Lower leg skin (tissue), 4 donors: ENCODE data around the gene NCMAP. TPM values are rescaled to one million over a fixed set of nuclear protein-coding genes. Genes with fewer than 3 reads are reported as not detected.

Experiments used
- DNase-seq, 2 donors: peaks; one replicate each; pipeline ENCODE4 v3.0.0-alpha.2; 2019; ENCODE audit warnings: low spot score in 2 of 2
- H3K4me3 ChIP-seq: fragments of 200-600 bp; sonication (generic); 2 replicates; pipeline ENCODE4 v1.5.1; 2017; ENCODE audit warnings: mild to moderate bottlenecking, low read depth; ENCODE audit not compliant: poor library complexity, severe bottlenecking
- POLR2A ChIP-seq, 2 donors: fragments of 450-650 bp; IDR thresholded peaks; one replicate each; pipeline ENCODE4 v1.6.1; 2016 to 2017; ENCODE audit warnings: antibody characterized with exemption in 2 of 2, mild to moderate bottlenecking in 1 of 2, moderate library complexity in 1 of 2
- WGBS, 2 donors: methylation state at CpG; one replicate each; pipeline ENCODE4 v1.1.5; 2018; 5-methylcytosine and 5-hydroxymethylcytosine counted together
- intact Hi-C: fragments of 100-400 bp; cut with DNase I; formaldehyde crosslinking; loops from one replicate; pipeline ENCODE4 v1.15.0; 2023; ENCODE audit warnings: low total_unique reads
- total RNA-seq, 4 donors: library from RNA; depleted of rRNA; stranded (reverse); fragments of >200 nt; gene quantifications; one replicate each; pipeline ENCODE4 v1.1.0, GENCODE V29; 2016
- TF ChIP-seq, protein P1 (sequence below), 3 donors: fragments of 450-650 bp; IDR thresholded peaks; one replicate each; pipeline ENCODE4 v1.5.1; 2016; ENCODE audit warnings: antibody characterized with exemption in 3 of 3, mild to moderate bottlenecking in 3 of 3, moderate library complexity in 2 of 3

NCMAP gene
- total RNA-seq, 4 donors from 2014 or later: 0.21 to 1.3 (median 0.60) TPM

DNA sequence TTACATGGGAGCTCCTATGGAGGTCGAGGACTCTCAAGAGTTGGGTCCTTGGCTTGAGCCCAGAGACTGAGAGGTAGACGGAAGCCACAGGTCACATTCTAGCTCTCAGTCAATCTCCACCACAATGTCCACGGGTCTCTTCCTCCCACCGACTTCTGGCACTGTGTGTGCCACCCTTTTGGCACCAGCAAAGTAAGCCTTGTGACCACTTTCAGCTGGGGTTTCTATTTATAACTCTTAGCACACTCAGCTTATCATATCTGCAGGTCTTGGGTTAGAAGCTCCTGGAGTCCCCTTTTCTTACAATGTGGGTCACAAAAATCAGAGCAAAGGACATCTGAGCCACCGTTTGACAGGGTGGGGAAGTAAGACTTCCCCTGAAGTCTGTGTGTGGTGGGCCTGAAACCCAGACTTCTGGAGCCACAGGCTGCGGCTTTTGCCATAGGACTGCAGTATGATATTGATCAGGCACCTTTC, 28.3 kb downstream of the NCMAP start:
- no peak for DNase-seq
- intact Hi-C loops: no loop called here
- H3K4me3 ChIP-seq: no peak overlapping the region
- TF ChIP-seq, protein P1, sequence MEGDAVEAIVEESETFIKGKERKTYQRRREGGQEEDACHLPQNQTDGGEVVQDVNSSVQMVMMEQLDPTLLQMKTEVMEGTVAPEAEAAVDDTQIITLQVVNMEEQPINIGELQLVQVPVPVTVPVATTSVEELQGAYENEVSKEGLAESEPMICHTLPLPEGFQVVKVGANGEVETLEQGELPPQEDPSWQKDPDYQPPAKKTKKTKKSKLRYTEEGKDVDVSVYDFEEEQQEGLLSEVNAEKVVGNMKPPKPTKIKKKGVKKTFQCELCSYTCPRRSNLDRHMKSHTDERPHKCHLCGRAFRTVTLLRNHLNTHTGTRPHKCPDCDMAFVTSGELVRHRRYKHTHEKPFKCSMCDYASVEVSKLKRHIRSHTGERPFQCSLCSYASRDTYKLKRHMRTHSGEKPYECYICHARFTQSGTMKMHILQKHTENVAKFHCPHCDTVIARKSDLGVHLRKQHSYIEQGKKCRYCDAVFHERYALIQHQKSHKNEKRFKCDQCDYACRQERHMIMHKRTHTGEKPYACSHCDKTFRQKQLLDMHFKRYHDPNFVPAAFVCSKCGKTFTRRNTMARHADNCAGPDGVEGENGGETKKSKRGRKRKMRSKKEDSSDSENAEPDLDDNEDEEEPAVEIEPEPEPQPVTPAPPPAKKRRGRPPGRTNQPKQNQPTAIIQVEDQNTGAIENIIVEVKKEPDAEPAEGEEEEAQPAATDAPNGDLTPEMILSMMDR (IDR thresholded peaks at IDR 0.05): no peak
- TF ChIP-seq POLR2A (IDR thresholded peaks at IDR 0.05): no peak
- 58 to 62% methylated on average over 6 of the region's 6 CpGs for WGBS, 2 donors

DNA sequence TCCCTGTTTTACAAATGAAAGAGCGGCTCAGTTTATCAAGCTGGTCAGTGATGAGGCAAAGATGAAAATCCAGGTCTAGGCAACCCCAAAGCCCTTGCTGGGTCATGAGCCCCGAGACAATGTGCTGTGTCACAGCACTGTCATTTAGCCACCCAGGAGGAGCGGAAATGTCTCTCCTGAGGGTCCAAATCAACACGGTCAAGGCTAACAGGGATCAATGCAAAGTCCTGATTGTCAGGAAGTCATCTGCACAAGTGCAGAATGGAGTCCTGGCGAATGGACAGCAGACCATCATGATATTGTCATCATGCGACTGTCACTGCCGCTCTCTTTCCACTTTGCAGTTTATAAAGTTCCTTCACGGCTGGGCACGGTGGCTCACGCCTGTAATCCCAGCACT, 30.2 kb downstream of the NCMAP start:
- DNase-seq: no peak
- TF ChIP-seq POLR2A (IDR thresholded peaks at IDR 0.05): no peak
- TF ChIP-seq, protein P1 (IDR thresholded peaks at IDR 0.05): no peak
- intact Hi-C loops: no loop called here
- no peak overlapping the region for H3K4me3 ChIP-seq
- 86 to 88% methylated on average over 10 of the region's 10 CpGs for WGBS, 2 donors

DNA sequence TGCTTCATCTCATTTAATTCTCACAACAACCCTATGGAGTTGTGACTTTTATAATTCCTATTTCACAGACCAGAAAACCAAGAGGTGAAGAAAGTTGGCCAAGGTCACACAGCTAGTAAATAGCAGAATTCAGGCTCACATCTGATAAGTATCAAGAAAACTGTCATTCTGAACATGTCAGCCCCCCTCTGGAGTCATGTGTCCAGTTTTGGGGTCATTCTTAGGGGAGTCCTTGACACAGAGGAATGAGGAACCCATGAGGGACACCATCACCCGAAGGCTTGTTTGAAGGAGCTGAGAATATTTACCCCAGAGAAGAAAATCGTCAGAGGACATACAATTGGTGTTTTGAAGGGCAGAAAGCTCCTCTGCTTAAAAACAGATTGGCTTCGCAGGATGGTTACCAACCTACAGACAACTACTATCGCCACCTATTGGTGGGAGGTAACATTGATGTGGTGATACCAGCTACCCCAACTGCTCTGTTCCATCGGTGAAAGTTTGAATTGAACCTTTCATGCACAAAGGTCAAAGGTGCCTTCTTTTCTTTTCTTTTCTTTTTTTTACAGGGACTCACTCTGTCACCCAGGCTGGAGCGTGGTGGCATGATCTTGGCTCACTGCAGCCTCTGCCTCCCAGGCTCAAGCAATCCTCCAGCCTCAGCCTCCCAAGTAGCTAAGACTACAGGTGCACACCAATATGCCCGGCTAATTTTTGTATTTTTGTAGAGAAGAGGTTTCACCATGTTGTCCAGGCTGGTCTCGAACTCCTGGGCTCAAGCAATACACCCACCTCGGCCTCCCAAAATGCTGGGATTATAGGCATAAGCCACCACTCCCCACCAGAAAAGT, 31.3 kb downstream of the NCMAP start:
- peak in 1 of 2 donors; percentile 29 for DNase-seq
- intact Hi-C loops: no loop called here
- no peak for TF ChIP-seq POLR2A (IDR thresholded peaks at IDR 0.05)
- TF ChIP-seq, protein P1 (IDR thresholded peaks at IDR 0.05): no peak
- WGBS, 2 donors: 28 to 29% methylated on average over 9 of the region's 9 CpGs
- H3K4me3 ChIP-seq: no peak overlapping the region

DNA sequence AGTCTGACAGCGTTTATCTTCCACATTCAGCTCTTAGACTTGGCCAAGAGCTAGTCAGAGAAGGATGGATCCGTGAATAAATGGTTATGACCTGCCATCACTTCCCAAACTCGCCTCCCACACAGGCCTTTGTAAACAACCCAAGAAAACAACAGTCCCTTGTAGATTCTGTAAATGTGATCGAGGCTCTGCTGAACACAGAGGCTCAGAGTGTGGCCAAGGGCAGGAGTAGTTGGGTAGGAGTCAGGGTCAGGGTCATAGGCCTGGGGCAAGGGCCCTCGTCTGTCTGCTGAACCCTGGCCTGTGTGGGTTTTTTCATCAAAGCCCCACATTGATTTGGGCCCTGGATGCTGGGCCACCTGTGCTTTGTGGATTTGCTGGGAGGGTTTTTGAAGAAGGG, 32.7 kb downstream of the NCMAP start:
- intact Hi-C loops: no loop called here
- 77 to 78% methylated on average over 5 of the region's 5 CpGs for WGBS, 2 donors

DNA sequence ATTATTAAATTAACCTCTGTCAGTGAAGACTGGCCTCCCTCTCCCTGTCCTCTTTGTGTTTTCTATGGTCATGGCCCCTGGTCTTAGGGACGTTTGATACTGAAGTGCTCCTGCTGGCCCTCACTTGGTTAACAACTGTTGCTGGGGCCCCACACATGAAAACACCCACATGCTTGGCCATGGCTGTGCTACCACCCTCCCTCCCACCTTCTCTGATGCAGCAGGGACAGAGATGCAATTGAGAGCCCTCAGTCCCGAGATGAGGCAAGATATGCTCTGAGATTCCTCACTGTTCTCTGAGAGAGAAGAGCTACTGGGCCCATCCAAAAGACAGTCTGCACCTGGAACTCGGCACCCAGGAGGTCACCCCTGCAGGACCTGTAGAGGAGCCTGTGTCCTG, 33.3 kb downstream of the NCMAP start:
- no peak for DNase-seq
- WGBS, 2 donors: 61 to 67% methylated on average over 3 of the region's 3 CpGs
- intact Hi-C loops: no loop called here
- H3K4me3 ChIP-seq: no peak overlapping the region
- TF ChIP-seq, protein P1 (IDR thresholded peaks at IDR 0.05): no peak
- TF ChIP-seq POLR2A (IDR thresholded peaks at IDR 0.05): no peak

More for the DNA sequence above, 32.7 kb downstream of the NCMAP start:
- no peak for TF ChIP-seq POLR2A (IDR thresholded peaks at IDR 0.05)
- TF ChIP-seq, protein P1 (IDR thresholded peaks at IDR 0.05): no peak
- DNase-seq: no peak
- no peak overlapping the region for H3K4me3 ChIP-seq
